Measurements from ENCODE around the gene C14orf119. TPM values are rescaled to one million over a fixed set of nuclear protein-coding genes. Genes with fewer than 3 reads are reported as not detected.

The C14orf119 gene
- polyA plus RNA-seq, 6 donors from 2014 or later, result 31.7 to 81.0 (median 69.0) TPM

GRCh38 chr14:23123419-23123818, 28.1 kb downstream of the C14orf119 start:
- DNase-seq (no peak), ATAC-seq (ENCODE audit: low read depth in 2 of 2) (no peak)
- H3K9me3 Mint-ChIP-seq, result no peaks in the 10 kb centered on the region
- H3K27ac Mint-ChIP-seq, result peak overlapping the region in 4 of 6 donors; percentile 19 to 91 (median 36)
- no peaks in the 10 kb centered on the region for H3K27me3 Mint-ChIP-seq
- peak overlapping the region in 1 of 8 donors; percentile 69 for H3K4me3 Mint-ChIP-seq
- H3K4me1 Mint-ChIP-seq, result peaks cover 35 to 42% (median 41%) of the 10 kb centered on the region in 3 donors
- H3K36me3 Mint-ChIP-seq, result no peaks in the 10 kb centered on the region

GRCh38 chr14:23124337-23124954, 29.1 kb downstream of the C14orf119 start:
- ATAC-seq (ENCODE audit: low read depth in 2 of 2) (no peak), DNase-seq (no peak)
- Mint-ChIP-seq H3K4me3 (no peak overlapping the region), H3K4me1 (peaks cover 31 to 40% (median 32%) of the 10 kb centered on the region in 3 donors), H3K27ac (peak overlapping the region in 1 of 6 donors; percentile 91), H3K27me3 (peaks cover 0 to 8% (median 0%) of the 10 kb centered on the region in 3 donors), H3K9me3 (no peaks in the 10 kb centered on the region), H3K36me3 (no peaks in the 10 kb centered on the region)

DNA sequence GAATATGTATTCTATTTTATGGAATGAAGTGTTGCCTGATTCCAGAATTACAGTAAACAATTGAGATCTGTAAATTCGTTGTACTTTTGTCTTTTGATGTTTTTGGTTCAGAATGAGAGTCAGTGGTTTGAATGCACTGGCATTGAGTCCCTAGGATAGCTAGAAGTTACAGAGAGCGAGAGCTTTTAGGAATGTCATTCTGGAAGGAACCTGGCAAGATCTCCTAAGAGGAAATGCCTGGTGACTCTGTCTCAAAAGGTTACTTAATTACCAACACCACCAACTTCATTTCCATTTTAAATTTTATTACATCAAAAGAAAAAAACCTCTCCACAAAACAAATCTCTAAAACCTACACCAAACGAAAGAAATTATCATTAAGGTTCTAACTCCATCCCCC, 29.7 kb downstream of the C14orf119 start:
- Mint-ChIP-seq H3K4me3 (no peak overlapping the region), H3K27me3 (peaks cover 0 to 8% (median 0%) of the 10 kb centered on the region in 3 donors), H3K9me3 (no peaks in the 10 kb centered on the region), H3K4me1 (peaks cover 26 to 34% (median 29%) of the 10 kb centered on the region in 3 donors), H3K27ac (peak overlapping the region in 2 of 6 donors; percentile 13 to 30), H3K36me3 (no peaks in the 10 kb centered on the region)
- ATAC-seq (ENCODE audit: low read depth in 2 of 2) (no peak), DNase-seq (no peak)

- Mint-ChIP-seq H3K4me3 (no peak overlapping the region), H3K27me3 (peaks cover 0 to 8% (median 0%) of the 10 kb centered on the region in 3 donors), H3K4me1 (peaks cover 16 to 27% (median 19%) of the 10 kb centered on the region in 3 donors), H3K36me3 (no peaks in the 10 kb centered on the region), H3K27ac (peak overlapping the region in 1 of 6 donors; percentile 83), H3K9me3 (no peaks in the 10 kb centered on the region)
- no peak for DNase-seq
- ATAC-seq (ENCODE audit: low read depth in 2 of 2), result no peak
Observed at GRCh38 chr14:23125933-23126524, 30.7 kb downstream of the C14orf119 start.

GRCh38 chr14:23126548-23127278, 31.4 kb downstream of the C14orf119 start:
- Mint-ChIP-seq H3K4me1 (peaks cover 9 to 23% (median 13%) of the 10 kb centered on the region in 3 donors), H3K27ac (peak overlapping the region in 2 of 6 donors; percentile 53 to 64), H3K36me3 (no peaks in the 10 kb centered on the region), H3K9me3 (no peaks in the 10 kb centered on the region), H3K4me3 (no peak overlapping the region), H3K27me3 (peaks cover 0 to 8% (median 0%) of the 10 kb centered on the region in 3 donors)
- ATAC-seq (ENCODE audit: low read depth in 2 of 2), result no peak
- no peak for DNase-seq

DNA sequence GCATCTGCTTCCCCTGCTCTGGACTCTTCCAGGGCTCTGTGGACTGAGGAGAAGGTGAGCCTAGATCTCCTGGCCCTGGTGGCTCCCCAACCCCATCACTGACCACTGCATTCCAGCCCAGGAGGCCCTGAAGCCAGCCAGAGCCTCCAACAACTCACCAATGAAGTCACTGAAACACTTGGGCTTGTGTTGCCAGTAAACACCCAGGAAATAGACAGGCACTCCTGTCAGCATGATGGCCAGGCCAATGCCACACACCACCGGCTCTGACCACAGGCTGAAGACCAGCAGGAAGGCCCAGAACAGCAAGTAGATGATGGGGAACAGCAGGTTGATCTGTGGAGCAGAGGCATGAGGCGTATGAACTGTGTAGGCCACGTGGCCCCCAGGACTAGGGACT, 32.6 kb downstream of the C14orf119 start:
- Mint-ChIP-seq H3K9me3 (no peaks in the 10 kb centered on the region), H3K4me1 (peaks cover 9 to 16% (median 9%) of the 10 kb centered on the region in 3 donors), H3K27ac (peak overlapping the region in 1 of 6 donors; percentile 91), H3K27me3 (peaks cover 0 to 8% (median 0%) of the 10 kb centered on the region in 3 donors), H3K4me3 (no peak overlapping the region), H3K36me3 (no peaks in the 10 kb centered on the region)
- DNase-seq, result no peak
- ATAC-seq (ENCODE audit: low read depth in 2 of 2), result no peak

DNA sequence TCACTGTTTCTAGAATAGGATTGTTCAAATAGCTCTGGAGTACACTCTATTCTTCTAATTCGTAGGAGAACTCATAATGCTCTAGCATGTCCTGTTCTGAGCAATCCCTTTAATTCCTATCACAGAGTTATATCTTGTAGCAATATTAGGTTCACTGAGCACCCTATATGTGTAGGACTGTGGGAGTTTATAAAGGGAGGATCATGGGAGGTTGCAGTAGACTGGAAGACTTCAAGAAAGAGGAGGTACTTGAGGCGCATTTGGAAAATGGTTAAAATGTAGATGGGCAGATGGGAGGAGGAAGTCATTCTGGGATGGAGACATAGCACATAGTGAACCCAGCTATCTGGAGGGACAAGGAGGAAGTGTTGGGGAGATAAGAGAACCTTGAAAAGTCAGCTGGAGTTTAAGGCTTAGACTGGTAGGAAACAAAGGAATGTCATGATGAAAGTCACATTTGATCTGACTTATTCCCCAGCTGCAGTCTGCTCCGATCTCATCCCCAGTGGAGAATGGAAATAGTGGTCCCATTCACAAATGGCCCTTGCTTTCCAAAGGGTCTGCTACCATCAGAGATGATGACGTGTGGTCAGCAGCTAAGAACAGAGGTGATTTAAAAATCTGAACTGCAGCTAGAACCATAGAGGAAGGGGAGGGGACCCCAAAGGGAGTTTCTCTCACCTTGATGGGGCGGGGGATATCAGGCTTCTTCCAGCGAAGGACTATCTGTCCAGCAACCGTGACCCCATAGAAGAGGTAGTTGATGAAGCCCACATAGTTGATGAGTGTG, 33.9 kb downstream of the C14orf119 start:
- DNase-seq (no peak), ATAC-seq (ENCODE audit: low read depth in 2 of 2) (no peak)
- Mint-ChIP-seq H3K36me3 (no peaks in the 10 kb centered on the region), H3K27me3 (peaks cover 0 to 8% (median 0%) of the 10 kb centered on the region in 3 donors), H3K4me1 (peaks cover 9 to 16% (median 9%) of the 10 kb centered on the region in 3 donors), H3K9me3 (no peaks in the 10 kb centered on the region), H3K27ac (peak overlapping the region in 1 of 6 donors; percentile 18), H3K4me3 (no peak overlapping the region)

DNA sequence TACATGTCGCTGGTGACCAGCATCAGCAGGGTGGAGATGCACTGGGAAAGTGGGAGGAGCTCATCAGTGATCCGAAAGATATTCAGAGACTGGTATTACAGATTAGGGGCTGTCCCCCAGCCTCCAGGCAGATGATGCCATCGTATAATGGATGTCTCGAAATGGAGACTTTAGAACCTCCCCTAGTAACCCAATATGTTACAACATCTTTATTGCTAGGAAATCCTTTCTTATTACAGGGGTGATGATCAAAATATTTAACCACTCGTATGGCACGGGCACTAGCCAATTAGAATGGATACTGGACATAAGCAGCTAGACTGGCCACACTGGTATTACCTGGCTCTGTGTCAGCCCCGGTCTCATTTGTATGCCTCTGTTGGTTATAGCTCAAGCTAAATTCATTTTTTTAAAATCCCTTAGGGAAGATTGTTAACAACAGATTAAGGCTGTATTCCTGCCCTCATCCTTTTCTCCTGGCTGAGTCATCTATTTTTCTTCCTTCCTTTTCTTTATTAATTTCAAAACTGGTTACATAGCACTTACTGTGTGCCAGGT, 34.5 kb downstream of the C14orf119 start:
- H3K27ac Mint-ChIP-seq, result no peak overlapping the region
- H3K36me3 Mint-ChIP-seq, result no peaks in the 10 kb centered on the region
- DNase-seq, result no peak
- peaks cover 9 to 16% (median 9%) of the 10 kb centered on the region in 3 donors for H3K4me1 Mint-ChIP-seq
- no peak overlapping the region for H3K4me3 Mint-ChIP-seq
- ATAC-seq (ENCODE audit: low read depth in 2 of 2), result no peak
- no peaks in the 10 kb centered on the region for H3K9me3 Mint-ChIP-seq
- H3K27me3 Mint-ChIP-seq, result peaks cover 0 to 8% (median 0%) of the 10 kb centered on the region in 3 donors

DNA sequence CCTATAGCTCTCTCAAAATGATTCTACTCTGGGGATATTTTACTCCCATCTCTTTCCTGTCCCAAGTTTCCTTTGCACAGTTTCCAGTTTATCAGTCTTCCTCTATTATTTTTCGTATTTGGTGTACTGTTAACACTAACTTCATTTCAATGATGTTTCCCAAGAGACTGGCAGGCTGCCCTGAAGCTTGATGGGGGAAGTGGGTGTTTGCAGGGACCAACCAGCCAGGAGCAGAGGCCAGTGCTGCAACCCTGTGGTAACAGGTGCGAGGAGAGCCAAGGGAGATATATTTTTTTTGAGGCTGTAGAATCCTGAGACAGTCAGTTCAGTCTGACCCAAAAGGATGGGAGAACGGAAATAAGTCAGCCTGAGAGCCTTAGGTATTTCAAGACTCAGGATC, 35.6 kb downstream of the C14orf119 start:
- no peak for ATAC-seq (ENCODE audit: low read depth in 2 of 2)
- H3K4me1 Mint-ChIP-seq, result peaks cover 9 to 16% (median 9%) of the 10 kb centered on the region in 3 donors
- no peaks in the 10 kb centered on the region for H3K9me3 Mint-ChIP-seq
- peak overlapping the region in 2 of 6 donors; percentile 48 to 59 for H3K27ac Mint-ChIP-seq
- H3K27me3 Mint-ChIP-seq, result peaks cover 0 to 8% (median 0%) of the 10 kb centered on the region in 3 donors
- DNase-seq, result no peak
- no peaks in the 10 kb centered on the region for H3K36me3 Mint-ChIP-seq
- H3K4me3 Mint-ChIP-seq, result no peak overlapping the region

DNA sequence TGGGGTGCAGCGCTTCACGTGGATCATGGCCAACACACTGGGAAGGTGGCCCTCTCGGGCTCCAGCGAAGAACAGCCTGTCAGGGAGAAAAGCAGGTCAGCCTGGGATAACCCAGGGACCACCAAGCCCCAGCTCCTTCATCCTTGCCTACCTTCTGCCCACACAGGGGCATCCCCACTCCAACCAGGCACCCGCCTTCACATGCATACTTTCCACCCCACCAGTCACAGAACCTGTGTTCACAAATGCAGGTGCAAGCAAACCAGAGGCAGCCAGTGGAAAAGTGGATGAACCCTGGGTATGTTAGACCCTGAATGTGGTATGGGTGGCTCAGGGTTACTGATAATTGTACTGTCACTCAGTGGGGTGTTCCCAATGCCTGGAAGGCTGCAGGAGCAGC, 36.2 kb downstream of the C14orf119 start:
- H3K27me3 Mint-ChIP-seq, result peaks cover 0 to 14% (median 0%) of the 10 kb centered on the region in 3 donors
- H3K4me3 Mint-ChIP-seq, result no peak overlapping the region
- ATAC-seq (ENCODE audit: low read depth in 2 of 2), result no peak
- H3K9me3 Mint-ChIP-seq, result no peaks in the 10 kb centered on the region
- H3K36me3 Mint-ChIP-seq, result no peaks in the 10 kb centered on the region
- DNase-seq, result no peak
- H3K27ac Mint-ChIP-seq, result no peak overlapping the region
- H3K4me1 Mint-ChIP-seq, result peaks cover 9 to 16% (median 12%) of the 10 kb centered on the region in 3 donors

GRCh38 chr14:23132970-23133369, 37.7 kb downstream of the C14orf119 start:
- ATAC-seq (ENCODE audit: low read depth in 2 of 2) (no peak), DNase-seq (no peak)
- H3K27ac Mint-ChIP-seq, result no peak overlapping the region

DNA sequence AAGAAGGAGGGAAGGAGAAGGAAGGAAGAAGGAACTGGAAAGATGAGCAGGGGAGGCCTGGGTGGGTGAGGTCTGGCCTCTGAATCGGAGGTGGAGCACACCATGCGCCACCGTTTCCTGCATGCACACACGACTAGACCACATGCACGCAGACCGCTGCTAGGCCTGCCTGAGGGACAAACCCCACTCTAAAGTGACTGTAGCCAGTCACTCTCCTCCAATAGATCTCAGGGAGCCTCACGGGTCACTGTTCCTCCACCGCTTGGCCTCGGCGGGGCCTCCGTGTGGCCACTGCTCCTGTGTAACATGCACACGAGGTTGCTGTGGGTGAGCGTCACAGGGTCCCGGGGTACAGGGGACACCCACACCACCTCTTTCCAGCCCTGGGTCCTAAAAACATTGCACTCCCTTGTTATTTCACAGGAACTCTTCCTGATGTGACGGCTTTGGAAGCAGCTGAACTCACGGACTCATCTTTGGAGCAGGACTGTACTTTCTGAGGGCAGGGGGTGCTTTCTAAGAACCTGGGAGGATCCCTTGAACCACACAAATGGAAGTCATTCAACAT, 41.3 kb downstream of the C14orf119 start:
- no peak overlapping the region for H3K4me3 Mint-ChIP-seq
- no peaks in the 10 kb centered on the region for H3K9me3 Mint-ChIP-seq
- H3K4me1 Mint-ChIP-seq, result peaks cover 0 to 4% (median 0%) of the 10 kb centered on the region in 3 donors
- H3K27me3 Mint-ChIP-seq, result peaks cover 0 to 8% (median 0%) of the 10 kb centered on the region in 3 donors
- no peak for DNase-seq
- ATAC-seq (ENCODE audit: low read depth in 2 of 2), result no peak
- H3K27ac Mint-ChIP-seq, result peak overlapping the region in 1 of 6 donors; percentile 9
- H3K36me3 Mint-ChIP-seq, result no peaks in the 10 kb centered on the region

More at GRCh38 chr14:23132970-23133369, 37.7 kb downstream of the C14orf119 start:
- H3K36me3 Mint-ChIP-seq, result no peaks in the 10 kb centered on the region
- H3K27me3 Mint-ChIP-seq, result peaks cover 0 to 16% (median 0%) of the 10 kb centered on the region in 3 donors
- no peak overlapping the region for H3K4me3 Mint-ChIP-seq
- no peaks in the 10 kb centered on the region for H3K9me3 Mint-ChIP-seq
- H3K4me1 Mint-ChIP-seq, result peaks cover 5 to 12% (median 10%) of the 10 kb centered on the region in 3 donors

All from naive B cell (primary cell).